NCI-H446 treated with DMSO at 0.1 percent for 48 hours (cell line): Measurements from ENCODE around the gene ARMC9.
"Not testable (repeated sequence)": the region's sequence is repeated elsewhere in the genome, so short reads cannot be mapped to it uniquely, and the experiment has no call there.

Experiments used
- DNase-seq: peaks from one replicate; lab custom pipeline; 2025; lab: John Stamatoyannopoulos, UW

The ARMC9 gene, protein sequence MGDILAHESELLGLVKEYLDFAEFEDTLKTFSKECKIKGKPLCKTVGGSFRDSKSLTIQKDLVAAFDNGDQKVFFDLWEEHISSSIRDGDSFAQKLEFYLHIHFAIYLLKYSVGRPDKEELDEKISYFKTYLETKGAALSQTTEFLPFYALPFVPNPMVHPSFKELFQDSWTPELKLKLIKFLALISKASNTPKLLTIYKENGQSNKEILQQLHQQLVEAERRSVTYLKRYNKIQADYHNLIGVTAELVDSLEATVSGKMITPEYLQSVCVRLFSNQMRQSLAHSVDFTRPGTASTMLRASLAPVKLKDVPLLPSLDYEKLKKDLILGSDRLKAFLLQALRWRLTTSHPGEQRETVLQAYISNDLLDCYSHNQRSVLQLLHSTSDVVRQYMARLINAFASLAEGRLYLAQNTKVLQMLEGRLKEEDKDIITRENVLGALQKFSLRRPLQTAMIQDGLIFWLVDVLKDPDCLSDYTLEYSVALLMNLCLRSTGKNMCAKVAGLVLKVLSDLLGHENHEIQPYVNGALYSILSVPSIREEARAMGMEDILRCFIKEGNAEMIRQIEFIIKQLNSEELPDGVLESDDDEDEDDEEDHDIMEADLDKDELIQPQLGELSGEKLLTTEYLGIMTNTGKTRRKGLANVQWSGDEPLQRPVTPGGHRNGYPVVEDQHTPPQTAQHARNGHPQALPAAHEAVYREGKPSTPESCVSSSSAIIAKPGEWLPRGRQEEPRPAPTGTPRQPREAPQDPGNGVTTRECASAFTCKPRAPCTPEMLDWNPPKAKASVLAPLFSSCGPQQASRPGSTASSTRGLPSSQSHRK

DNA sequence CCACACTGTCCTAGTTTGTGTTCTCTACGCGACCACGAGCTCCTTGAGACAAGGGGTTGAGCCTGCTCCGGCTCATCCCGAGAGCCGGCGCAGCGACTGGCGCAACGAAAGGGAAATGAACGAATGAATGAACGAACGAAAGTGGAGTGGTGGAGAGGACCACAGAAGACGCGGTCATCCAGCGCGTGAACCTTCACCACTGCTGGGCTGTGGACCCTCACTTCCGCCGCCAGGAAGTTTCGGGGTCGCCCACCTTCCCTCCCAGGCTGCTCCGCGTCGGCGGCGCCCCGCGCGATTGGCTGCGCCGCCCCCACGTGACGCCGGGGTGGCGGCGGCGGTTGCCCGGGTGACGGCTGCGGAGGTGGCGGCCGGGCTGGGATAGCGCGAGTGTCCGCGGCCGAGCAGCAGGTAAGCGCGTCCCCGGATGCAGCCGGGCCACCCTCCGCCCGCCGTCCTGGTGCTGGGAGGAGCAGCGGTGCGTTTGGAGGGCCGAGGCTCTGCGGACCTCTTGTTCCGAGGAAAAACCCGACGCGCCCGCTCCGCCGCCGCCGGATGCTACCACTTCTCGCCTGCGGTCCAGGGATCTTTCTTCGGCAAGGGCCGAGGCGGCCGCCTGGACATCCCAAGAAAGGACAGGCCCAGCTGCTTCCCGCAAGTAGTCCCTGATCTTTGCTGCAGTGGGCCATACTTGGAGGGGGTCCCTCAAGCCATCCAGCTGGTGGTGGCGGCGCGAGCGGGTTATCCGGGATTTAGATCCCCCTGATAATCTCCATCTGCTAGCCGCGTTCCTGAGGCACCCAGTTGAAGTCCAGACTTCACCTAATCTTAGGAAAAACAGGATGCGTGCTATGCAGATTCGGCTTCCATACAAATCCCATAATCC is at the start of gene ARMC9:
TSS of gene ARMC9 (plus strand) at position 341 of the 883 bp plus-strand sequence. CDS start 7,608 bp downstream, outside the sequence.
- DNase-seq: no peak

DNA sequence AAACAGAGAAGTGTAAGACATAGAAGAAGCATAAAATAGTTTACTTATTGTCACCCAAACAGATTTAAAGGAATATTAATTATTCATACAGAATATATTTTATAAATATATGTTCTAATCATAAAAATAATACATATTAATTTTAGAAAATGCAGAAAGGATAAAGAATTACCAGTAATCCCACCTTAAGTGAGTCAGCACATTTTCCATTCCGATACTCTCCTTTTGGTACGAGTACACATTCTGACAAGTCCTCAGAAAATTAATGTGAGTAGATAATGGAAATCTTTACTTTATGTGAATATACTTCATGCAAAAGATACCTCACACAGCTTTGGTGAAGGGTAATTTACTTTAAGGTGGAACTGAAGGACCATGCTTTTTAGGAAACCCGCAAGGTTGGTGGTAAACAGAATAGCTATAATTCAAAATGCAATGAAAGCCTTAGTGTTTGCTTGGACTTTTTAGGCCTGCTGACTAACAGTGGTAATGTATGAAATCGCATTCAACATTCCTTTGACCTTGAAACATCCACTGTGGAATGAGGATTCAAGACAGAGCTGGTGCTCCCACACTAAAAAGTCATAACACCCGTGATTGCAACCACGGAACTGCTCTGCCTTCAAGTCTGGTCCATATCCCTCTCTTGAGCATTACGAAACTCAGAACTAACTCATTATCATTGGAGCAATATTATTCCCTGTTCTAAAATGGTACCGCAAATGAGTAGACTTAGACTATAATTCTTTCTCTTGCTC is 45.5 kb upstream of the ARMC9 start:
- no peak for DNase-seq

DNA sequence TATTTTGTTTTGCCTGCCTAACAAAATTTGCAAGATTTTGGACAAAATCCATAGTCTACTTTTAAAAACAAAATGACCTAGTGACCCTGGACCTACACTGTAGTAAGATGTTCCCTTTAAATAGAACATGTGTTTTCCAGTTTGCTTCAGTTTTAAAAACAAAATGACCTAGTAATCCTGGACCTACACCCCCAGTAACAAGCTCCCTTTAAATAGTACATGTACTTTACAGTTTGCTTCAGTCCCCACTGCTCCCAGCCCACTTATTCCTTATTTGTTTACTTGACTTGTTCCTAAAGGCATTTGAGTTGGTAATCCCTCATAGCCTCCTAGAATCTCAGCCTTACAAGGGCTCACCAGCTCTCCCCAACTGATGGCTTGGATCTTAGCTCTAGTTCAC is 39.1 kb upstream of the ARMC9 start:
- DNase-seq: no peak

DNA sequence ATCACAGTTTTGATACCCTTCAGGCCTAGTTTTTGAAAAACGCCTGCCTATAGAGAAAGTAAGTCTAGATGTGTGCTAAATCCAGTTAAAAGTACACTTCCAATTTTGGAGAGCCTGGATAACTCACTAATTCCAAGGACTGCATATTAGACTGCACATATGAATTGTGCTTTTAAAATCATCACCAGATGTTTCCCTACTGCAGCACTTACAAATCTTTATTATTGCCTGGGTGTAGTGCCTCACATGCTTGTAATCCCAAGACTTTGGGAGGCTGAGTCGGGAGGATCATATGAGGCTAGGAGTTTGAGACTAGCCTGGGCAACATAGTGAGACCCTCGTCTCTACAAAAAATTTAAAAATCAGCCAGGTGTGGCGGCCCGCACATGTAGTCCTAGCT is 37.7 kb upstream of the ARMC9 start:
- DNase-seq: no peak

DNA sequence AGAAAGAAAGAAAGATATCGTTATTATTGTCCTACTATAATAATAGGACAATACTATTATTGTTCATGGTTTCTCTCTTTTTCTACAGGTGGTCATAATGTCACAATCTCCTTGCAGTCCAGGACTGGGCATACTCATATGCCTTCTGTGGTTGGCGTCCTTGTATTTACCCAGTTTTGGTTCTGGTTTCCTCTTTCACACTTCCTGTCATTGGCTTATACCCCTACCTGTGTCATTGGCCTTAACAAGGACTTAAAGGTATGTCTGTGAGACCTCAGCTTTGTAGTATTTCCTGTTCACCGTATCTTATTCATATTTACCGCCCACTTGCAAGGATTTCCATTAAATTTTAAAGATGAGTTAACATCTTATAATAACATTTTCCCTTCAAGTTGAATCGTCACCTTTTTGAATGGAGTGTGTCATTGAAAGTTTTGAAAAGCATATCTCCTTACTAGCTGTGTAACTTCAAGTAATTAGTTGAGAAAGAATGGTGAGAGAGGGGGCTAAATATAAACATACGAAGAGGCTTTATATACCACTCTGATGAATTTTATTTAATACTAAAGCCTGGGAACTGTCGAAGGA is 37.1 kb upstream of the ARMC9 start:
- DNase-seq: no peak

DNA sequence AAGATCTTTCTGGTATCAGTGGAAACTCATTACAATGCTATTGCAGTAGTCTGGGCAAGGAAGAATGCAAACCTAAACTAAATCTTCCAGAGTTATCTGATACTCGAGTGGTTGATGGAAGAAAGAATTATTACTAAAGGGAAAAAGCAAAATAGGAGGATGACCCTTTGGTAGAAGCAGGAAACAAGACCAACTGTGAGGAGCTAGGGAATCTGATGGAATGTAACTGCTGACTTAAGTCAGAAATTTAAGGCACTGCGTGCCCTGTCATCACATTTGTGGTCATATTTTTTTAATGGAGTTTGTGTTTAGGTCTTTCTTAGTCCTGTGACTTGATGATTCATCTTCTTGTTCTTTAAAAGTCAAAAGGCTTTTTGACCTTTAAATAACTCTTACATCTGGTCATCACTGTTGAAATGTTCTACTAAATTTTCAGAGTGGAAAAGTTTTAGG is 36.5 kb upstream of the ARMC9 start:
- DNase-seq: no peak

DNA sequence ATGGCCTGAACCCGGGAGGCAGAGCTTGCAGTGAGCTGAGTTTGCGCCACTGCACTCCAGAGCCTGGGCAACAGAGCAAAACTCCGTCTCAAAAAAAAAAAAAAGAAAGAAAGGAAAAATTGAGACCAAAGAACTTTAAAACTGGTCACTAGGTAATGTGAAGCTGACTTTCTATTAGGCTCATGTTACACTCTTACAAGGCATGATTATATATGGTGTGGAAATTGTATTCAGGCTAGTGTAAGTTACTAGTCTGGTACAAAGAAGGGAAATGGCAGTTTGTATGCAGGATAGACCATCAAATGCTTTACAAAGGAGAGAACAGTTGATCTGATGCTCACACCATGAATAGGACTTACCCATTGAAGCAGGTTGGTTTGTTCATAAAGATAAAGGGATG is 35.4 kb upstream of the ARMC9 start:
- no peak for DNase-seq

DNA sequence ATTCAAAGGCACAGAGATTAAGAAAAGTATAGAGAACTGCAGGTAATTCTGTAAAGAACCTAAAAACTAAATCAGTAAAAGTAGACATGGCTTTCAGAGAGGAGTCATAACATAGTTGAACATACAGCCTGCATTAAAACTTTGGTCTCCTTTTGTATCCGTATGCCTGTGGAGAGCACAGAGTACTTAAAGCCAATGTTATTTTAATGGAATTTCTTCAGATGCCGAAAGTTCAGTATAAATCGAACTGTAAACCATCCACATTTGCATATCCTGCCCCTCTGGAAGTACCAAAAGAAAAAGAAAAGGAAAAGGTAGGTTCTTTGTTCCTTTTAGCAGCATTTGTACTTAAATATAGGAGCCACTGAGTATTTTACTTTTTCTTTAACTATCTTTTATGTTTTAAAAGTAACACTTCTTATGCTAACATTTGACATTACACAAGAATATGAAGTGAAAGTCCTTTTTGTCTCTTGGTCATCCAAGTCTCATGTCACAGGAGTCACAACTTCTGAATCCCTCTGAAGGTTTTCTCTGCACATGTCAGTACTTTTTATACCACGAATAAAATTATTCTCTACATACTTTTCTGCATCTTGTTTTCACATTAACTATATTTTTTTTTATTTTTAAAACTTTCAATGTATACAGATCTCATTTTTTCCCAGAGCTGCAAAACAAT is 34.9 kb upstream of the ARMC9 start:
- no peak for DNase-seq

DNA sequence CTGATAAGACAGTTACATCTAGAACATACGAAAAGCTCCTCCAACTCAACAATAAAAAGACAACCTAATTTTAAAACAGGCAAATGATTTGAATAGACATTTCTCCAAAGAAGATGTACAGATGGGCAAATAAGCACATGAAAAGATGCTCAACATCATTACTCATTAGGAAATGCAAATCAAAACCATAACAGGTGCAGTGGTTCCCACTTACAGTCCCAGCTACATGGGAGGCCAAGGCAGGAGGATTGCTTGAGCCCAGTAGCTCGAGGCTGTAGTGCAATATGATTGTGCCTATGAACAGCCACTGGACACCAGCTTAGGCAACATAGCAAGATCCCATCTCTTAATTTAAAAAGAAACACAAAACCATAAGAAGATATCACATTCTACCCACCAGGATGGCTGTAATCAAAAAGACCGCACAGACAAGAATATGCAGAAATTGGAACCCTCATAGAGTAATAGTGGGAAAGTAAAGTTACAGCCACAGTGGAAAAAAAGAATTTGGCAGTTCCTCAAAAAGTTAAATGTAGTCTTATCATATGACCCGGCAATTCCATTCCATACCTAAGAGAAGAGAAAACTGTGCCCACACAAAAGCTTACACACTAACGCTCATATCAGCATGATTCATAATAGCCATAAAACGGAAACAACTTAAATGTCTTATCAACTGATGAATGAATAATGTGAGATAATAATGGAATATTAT is 30.5 kb upstream of the ARMC9 start:
- no peak for DNase-seq

DNA sequence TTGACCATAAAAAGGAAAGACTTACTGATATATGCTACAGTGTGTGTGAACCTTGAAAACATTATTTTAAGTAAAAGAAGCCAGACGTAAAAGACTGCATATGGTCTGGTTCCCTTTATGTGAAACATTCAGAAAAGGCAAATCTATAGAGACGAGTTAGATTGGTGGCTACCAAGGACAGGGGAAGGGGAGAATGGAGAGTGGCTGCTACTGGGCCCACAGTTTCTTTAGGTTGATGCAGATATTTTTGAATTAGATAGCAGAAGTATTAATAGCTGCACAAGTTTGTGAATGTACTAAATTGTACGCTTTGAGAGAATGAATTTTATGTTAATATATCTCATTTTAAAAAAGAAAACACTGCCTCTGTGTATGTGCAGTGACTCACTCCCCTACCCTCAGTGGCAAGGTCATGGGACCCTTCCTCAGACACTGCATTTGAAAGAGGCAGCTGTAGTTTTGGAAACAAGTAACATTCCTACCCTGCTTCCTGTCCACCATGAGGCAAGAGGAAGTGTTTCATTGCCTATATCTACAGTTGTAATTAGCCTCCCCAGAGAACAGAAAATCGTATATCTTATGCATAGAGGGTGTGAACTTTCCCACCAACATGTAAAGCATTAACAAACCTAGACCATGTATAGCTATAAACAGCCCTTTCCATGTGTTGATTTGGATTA is 29.8 kb upstream of the ARMC9 start:
- no peak for DNase-seq

DNA sequence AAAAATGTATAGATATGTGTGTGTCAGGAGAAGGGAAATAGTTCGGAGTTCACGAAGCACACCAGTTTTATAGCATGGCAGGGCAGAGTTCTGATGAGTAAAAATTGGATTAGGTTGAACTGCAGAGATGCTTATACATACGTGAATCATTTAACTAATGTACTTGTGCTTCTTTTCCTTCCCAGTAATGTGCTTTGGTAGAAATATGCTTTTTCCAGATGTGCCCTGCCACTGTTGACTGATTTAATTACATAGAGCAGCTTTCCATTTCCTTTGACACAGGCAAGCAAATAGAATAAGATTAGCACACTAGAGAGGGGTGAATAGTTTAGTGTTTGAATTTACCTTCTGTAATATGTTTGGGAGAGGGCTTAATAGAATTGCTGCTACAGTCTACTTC is 28.9 kb upstream of the ARMC9 start:
- DNase-seq: no peak

DNA sequence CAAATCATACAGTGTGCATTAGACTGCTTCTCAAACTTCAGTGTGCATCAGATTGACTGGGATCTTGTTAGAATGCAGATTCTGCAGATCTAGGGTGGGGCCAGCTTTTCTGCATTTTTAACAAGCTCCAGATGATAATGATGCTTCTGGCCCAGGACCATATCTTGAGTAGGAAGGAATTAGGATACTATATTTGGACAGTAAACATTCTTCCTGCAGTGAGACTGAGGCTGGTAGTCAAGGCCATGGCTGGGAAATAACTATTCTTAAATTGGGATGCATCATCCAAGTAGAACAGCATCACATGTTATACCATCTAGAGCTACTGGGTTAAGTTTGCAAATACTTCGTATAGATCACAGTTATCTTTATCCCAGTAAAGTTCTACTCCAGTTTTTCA is 28.4 kb upstream of the ARMC9 start:
- DNase-seq: no peak

DNA sequence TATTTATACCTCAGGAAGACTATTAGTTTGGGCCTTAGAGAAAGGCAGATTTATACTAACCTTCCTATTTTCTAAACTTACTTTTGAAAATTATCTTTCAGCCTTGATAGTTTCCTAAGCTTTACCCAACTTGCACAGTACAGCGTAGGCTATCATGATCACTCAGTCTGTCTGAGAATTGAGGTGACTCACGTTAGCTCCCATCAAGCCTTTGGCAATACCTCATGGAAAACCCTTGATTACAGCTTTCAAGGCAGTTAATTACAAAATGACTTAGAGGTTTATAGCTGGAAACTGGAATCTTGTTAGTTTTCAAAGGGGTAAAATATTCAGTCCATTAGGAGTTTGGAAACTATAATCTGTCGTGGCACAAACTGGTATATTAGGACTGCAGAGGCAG is 26.4 kb upstream of the ARMC9 start:
- DNase-seq: no peak

DNA sequence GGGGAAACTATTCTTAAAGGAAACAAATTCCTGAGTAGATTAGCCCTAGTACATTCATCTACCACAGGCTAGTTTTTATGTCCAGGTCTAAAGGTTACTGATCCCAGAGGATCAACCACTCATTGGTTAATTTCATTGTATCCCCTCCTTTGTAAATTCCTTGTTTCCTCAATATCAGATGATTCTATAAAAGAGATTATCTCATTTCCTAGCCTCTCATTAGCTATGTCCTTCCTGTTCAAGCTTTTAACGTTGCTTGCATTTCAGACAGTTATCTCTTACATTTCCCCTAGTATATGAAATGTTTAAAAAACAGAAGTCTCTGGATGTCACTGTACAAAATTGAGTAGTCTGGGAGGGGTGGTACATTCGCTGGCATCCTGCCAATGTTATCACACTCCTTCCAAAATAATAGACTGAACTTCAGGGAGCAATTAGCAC is 24.2 kb upstream of the ARMC9 start:
- DNase-seq: no peak

DNA sequence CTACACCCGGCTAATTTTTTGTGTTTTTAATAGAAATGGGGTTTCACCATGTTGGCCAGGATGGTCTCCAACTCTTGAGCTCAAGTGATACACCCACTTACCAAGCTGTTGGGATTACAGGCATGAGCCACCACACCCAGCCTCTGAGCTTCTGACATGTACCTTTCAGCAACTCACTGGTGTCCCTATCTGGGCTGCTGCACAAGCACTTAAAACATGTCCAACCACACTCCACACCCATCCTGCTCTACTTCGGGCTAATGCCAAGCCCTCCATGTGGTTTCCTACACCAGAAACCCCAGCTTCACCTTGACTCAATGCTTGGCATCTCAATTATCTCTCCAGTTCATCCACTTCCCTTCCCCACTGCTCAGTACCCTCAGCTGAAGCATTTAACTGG is 22.4 kb upstream of the ARMC9 start:
- DNase-seq: no peak

DNA sequence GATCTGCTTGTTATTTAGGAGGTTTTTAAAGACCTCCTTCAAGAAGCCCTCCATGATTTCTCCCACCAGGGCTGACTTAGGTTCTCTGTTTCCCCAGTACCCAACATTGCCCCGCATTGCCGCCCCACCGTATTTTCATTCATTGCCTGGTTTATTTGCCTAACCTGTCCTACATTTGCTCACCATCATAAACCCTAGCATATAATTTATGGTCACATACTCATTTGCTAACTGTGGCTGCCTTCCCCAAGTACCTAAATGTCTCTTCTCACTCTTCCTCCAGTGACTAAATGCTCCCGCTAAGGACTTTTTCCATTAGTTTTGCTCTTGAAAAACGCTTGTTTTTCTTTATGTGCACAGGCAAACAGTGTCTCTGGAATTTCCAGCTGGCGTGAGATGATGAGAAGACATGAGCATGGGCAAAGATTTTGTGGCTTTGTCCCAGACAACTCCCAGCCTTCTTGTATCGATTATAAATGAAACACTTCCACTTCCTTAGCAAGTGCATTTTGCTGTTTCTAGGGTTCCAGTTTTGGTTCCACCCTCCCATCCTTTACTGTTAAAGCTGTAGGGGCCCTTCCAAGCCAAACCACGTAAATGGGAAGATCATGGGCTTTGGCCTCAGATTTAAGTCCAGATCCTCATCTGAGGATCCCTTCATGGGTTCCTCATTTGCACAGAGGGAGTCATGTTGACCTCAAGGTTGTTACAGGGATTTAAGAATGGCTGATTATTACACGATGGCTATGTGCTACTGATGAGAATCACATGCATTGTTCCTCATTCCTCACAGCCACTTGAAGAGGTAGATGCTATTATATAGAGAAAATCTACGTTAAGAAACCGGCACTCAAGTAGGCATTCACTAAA is 21.0 kb upstream of the ARMC9 start:
- DNase-seq: no peak

DNA sequence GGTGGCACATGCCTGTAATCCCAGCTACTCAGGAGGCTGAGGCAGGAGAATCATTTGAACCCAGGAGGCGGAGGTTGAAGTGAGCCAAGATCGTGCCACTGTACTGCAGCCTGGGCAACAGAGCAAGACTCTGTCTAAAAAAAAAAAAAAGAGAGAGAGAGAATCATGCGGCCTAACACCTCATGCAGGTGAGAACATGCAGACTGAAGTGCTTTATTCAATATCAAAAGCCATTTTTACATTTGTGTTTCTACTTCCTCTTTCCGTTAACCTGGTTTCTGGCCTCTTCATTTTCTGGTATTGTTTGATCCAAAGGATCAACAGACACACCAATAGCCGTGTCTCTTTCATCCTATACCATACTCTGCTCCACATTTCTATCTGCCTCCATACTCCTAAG is 19.6 kb upstream of the ARMC9 start:
- not testable (repeated sequence) for DNase-seq

DNA sequence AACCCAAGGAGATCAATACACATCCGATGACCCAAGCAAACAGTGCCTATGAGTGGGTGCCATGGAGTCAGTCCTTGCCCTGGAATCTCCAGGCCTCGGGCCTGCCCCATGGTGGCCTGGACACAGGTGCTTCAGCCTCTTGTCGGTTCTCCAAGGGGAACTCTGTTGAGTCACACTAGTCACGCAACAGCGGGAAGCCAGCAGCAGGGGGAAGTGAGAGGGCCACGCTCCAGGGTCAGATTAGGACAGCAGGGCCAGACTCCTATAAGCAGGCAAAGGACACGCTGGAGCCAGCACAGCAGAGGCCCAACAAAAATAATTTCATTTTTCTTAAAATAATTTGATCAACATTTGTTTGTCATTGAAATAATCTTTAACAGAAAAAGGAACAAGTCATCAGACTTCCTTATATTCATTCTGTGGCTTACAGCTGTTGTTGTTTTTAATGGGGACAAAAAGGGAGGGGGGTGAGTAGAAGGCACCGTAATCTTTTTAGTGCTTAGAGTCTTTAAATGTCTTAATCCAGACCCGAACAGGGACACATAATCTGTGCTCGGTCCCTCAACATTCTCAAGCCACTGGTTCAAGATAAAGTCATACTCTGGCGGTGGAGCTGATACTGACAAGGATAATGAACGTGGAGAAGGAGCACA is 16.4 kb upstream of the ARMC9 start:
- DNase-seq: no peak
